Heart left ventricle (tissue), 16 donors: ENCODE measurements around the gene TAP1. TPM values are rescaled to one million over a fixed set of nuclear protein-coding genes. Genes with fewer than 3 reads are reported as not detected.

Experiments
- ATAC-seq, 4 donors: fragments of 200-7000 bp; cut with Tn5 transposase; one replicate each; pipeline ENCODE4 v1.9.1; 2020 to 2022; ENCODE audit warnings: moderate library complexity in 4 of 4, mild to moderate bottlenecking in 3 of 4, moderate number of reproducible peaks in 1 of 4
- DNase-seq, 5 donors: peaks; one replicate each; pipeline ENCODE4 v3.0.0-alpha.2; 2020
- H3K27ac ChIP-seq, 12 donors: fragments of 200-600 bp; sonication (generic) in 4 of 12; one replicate each; pipeline versions ENCODE4 v1.5.0 to v1.8.0; 2016 to 2022; ENCODE audit warnings: mild to moderate bottlenecking in 2 of 12
- H3K27me3 ChIP-seq, 9 donors: fragments of 200-600 bp; sonication (generic) in 2 of 9; one replicate each; pipeline versions ENCODE4 v1.5.1 to v1.8.0; 2016 to 2022; ENCODE audit warnings: mild to moderate bottlenecking in 3 of 9
- H3K36me3 ChIP-seq, 9 donors: fragments of 200-600 bp; sonication (generic) in 2 of 9; one replicate each; pipeline versions ENCODE4 v1.5.0 to v1.8.0; 2018 to 2022; ENCODE audit warnings: mild to moderate bottlenecking in 2 of 9
- H3K4me1 ChIP-seq, 12 donors: fragments of 200-600 bp; sonication (generic) in 4 of 12; one replicate each; pipeline versions ENCODE4 v1.5.0 to v1.8.0; 2016 to 2022; ENCODE audit warnings: mild to moderate bottlenecking in 3 of 12
- H3K4me3 ChIP-seq, 12 donors: fragments of 200-600 bp; sonication (generic) in 4 of 12; one replicate each; pipeline versions ENCODE4 v1.5.0 to v1.8.0; 2017 to 2022; ENCODE audit warnings: mild to moderate bottlenecking in 9 of 12, moderate library complexity in 4 of 12
- H3K9me3 ChIP-seq, 12 donors: fragments of 200-600 bp; sonication (generic) in 4 of 12; one replicate each; pipeline versions ENCODE4 v1.5.0 to v1.8.0; 2016 to 2022; ENCODE audit warnings: mild to moderate bottlenecking in 1 of 12
- CTCF ChIP-seq, 12 donors: fragments of 200-600 bp; sonication (generic) in 4 of 12; IDR thresholded peaks; one replicate each; pipeline versions ENCODE4 v1.5.0 to v1.8.0; 2018 to 2022; ENCODE audit warnings: antibody characterized with exemption in 12 of 12, mild to moderate bottlenecking in 5 of 12
- POLR2A ChIP-seq, 2 donors: fragments of 450-650 bp; IDR thresholded peaks; one replicate each; pipeline ENCODE4 v1.6.1; 2017; ENCODE audit warnings: antibody characterized with exemption in 2 of 2, mild to moderate bottlenecking in 2 of 2, moderate library complexity in 2 of 2
- WGBS, 4 donors: extraction: QIAGEN DNeasy Blood & Tissue Kit in 2 of 4; methylation state at CpG; one replicate each; pipeline versions ENCODE4 v1.1.5 to v1.1.7; 2013 to 2018; 5-methylcytosine and 5-hydroxymethylcytosine counted together
- intact Hi-C, 10 donors: fragments of 100-400 bp; cut with DNase I; formaldehyde crosslinking; loops; one replicate each; pipeline versions ENCODE4 v1.11.1 to v1.14.2; 2022
- polyA plus RNA-seq, 2 donors: library from polyadenylated mRNA; stranded (reverse); fragments of 200-250 nt; gene quantifications; one replicate each; pipeline ENCODE4 v1.2.3, GENCODE V29; 2013
- total RNA-seq, 9 donors: library from RNA; depleted of rRNA in 2 of 9; stranded (reverse); fragments of >200 nt in 2 of 9; fragmentation: NEBNext Ultra II Directional in 3 of 9; extraction: Animal tissue kit (Norgen Biotek cat#: 25700) in 3 of 9; gene quantifications; one replicate each; pipeline versions ENCODE4 v1.1.0 to v1.2.4, GENCODE V29; 2016 to 2023
- donor health status: ischemic (EF 13 %, LVEDD 7.1; RV severe dilation, severe dysfunction).
- donor health status: healthy with polysubstance abuse.
- donor health status: DM: no; HTN: yes; CAD: no.
- donor health status: DM: no; HTN: no; CAD: no.
- donor health status: ischemic (EF 25% LVEDD 6.9; RV normal size, moderate dysfunction).
- donor health status: ischemic (EF 25% LVEDD 5.7; RV mildly dilated, moderate dysfunction).
- donor health status: healthy.
- donor health status: DM: yes; HTN: yes; CAD: no.
- donor health status: ischemic (EF 35%, LVEDD 5.7; RV mildly dilated, moderate dysfunction).
- donor health status: nonischemic (EF 11% LVEDD 7.7; RV severe dilation, severe dysfunction).
- donor health status: DM: yes; HTN: yes; CAD: no.
- donor health status: PGD.
- donor health status: ischemic (EF 29% LVEDD 5.4; RV normal size, mild dysfunction).
- donor health status: nonischemic (EF 23%, LVEDD 6.1; RV moderate dilation, normal function).

Gene TAP1
- total and polyA plus RNA-seq, 11 donors: 15.1 to 207 (median 21.6) TPM

- peak overlapping the region; percentile 69 to 99 (median 90) for H3K4me3 ChIP-seq
- DNase-seq: peak in 4 of 5 donors; percentile 47 to 67 (median 54)
- 13 to 17% (median 16%) methylated on average over 23 to 24 of the region's 24 CpGs for WGBS, 4 donors
- H3K9me3 ChIP-seq: no peaks in the 10 kb centered on the region
- intact Hi-C loops: loop anchor here in 5 of 10 donors (1.0 to 2.0 kb wide), 2 partner anchors 16 kb away; partner anchors contain the start of gene TAP2 (in 5 of the 5)
- peak overlapping the region; percentile 90 to 100 (median 99) for H3K27ac ChIP-seq
- TF ChIP-seq CTCF (IDR thresholded peaks at IDR 0.05): no peak
- TF ChIP-seq POLR2A (IDR thresholded peaks at IDR 0.05): no peak
- H3K27me3 ChIP-seq: no peaks in the 10 kb centered on the region
- H3K4me1 ChIP-seq: peaks cover 0 to 71% (median 24%) of the 10 kb centered on the region in 12 donors
- ATAC-seq: peak; percentile 3 to 53 (median 20)
- peaks cover 0 to 65% (median 51%) of the 10 kb centered on the region in 9 donors for H3K36me3 ChIP-seq
Observed at GRCh38 chr6:32854376-32855178, 1.1 kb upstream of the TAP1 start.

- 1 to 2% (median 1%) methylated on average over 21 to 41 of the region's 41 CpGs for WGBS, 4 donors
- ATAC-seq (peak; percentile 8 to 41 (median 24)), DNase-seq (peak; percentile 42 to 79 (median 46))
- Histone ChIP-seq H3K27me3 (no peaks in the 10 kb centered on the region), H3K4me1 (peaks cover 0 to 77% (median 24%) of the 10 kb centered on the region in 12 donors), H3K9me3 (no peaks in the 10 kb centered on the region), H3K4me3 (peak overlapping the region; percentile 69 to 99 (median 90)), H3K36me3 (peaks cover 0 to 65% (median 47%) of the 10 kb centered on the region in 9 donors), H3K27ac (peak overlapping the region; percentile 90 to 100 (median 99))
- intact Hi-C loops: loop anchor here in 6 of 10 donors (1.0 to 2.0 kb wide), 4 partner anchors 8 to 15 kb away; partner anchors contain the start of genes PSMB8 (in 4 of the 6) and TAP2 (in 2 of the 6)
- TF ChIP-seq POLR2A (IDR thresholded peaks at IDR 0.05) (no peak), CTCF (IDR thresholded peaks at IDR 0.05) (no peak)
Observed at GRCh38 chr6:32852844-32853540, 512 bp downstream of the TAP1 start.

- intact Hi-C loops: loop anchor here in 2 of 10 donors (1.0 to 2.0 kb wide), 2 partner anchors 8 to 13 kb away; partner anchors contain the start of genes PSMB8 (in 1 of the 2) and TAP2 (in 1 of the 2)
- ATAC-seq (peak in 1 of 4 donors; percentile 2), DNase-seq (peak in 3 of 5 donors; percentile 44 to 51 (median 48))
- 40 to 49% (median 48%) methylated on average over 23 of the region's 23 CpGs for WGBS, 4 donors
- H3K9me3 ChIP-seq: no peaks in the 10 kb centered on the region
- no peaks in the 10 kb centered on the region for H3K27me3 ChIP-seq
- H3K4me1 ChIP-seq: peaks cover 0 to 79% (median 24%) of the 10 kb centered on the region in 12 donors
- H3K27ac ChIP-seq: peak overlapping the region; percentile 90 to 100 (median 99)
- TF ChIP-seq POLR2A (IDR thresholded peaks at IDR 0.05) (no peak), CTCF (IDR thresholded peaks at IDR 0.05) (no peak)
- peaks cover 0 to 65% (median 47%) of the 10 kb centered on the region in 9 donors for H3K36me3 ChIP-seq
- peak overlapping the region; percentile 69 to 99 (median 90) for H3K4me3 ChIP-seq
Observed at GRCh38 chr6:32852018-32852843, 1.3 kb downstream of the TAP1 start.
